Activated CD4-positive, alpha-beta memory T cell treated with anti-CD3 and anti-CD28 coated beads, Interleukin-2, amount 10 ng/mL, durations not matched to agents 7 days and 5 days (primary cell): ENCODE data around the gene MRI1. TPM values are rescaled to one million over a fixed set of nuclear protein-coding genes. Genes with fewer than 3 reads are reported as not detected.

ENCODE experiments used
- CTCF ChIA-PET: fragments of 350-600 bp; sonication (Branson Sonifier 250); formaldehyde crosslinking; loops from one replicate; lab custom pipeline; 2021; ENCODE audit warnings: antibody characterized with exemption, inconsistent platforms; lab: Charles Lee
- POLR2A ChIA-PET: fragments of 350-600 bp; sonication (Branson Sonifier 250); formaldehyde crosslinking; loops from one replicate; lab custom pipeline; 2021; ENCODE audit warnings: antibody characterized with exemption; lab: Charles Lee
- DNase-seq: peaks from one replicate; pipeline ENCODE4 v3.0.0-alpha.2; 2020
- H3K27ac Mint-ChIP-seq: one replicate; pipeline ENCODE4 v1.8.0; 2021; ENCODE audit warnings: mild to moderate bottlenecking, mixed read lengths
- H3K27me3 Mint-ChIP-seq: one replicate; pipeline ENCODE4 v1.8.0; 2021; ENCODE audit warnings: mixed read lengths
- H3K36me3 Mint-ChIP-seq: one replicate; pipeline ENCODE4 v1.8.0; 2021; ENCODE audit warnings: low read depth, mixed read lengths
- H3K4me1 Mint-ChIP-seq: one replicate; pipeline ENCODE4 v1.8.0; 2021; ENCODE audit warnings: mixed read lengths
- H3K4me3 Mint-ChIP-seq: one replicate; pipeline ENCODE4 v1.8.0; 2021; ENCODE audit warnings: mild to moderate bottlenecking, mixed read lengths
- H3K9me3 Mint-ChIP-seq: one replicate; pipeline ENCODE4 v1.8.0; 2021; ENCODE audit warnings: mixed read lengths
- total RNA-seq, 2 experiments: library from RNA; stranded (reverse); gene quantifications; one replicate each; pipeline ENCODE4 v1.2.3, GENCODE V29; 2021

MRI1 gene
- total RNA-seq, 2 experiments from 2014 or later: 22.4 to 22.7 TPM

- Mint-ChIP-seq H3K4me1 (peaks cover 2% of the 10 kb centered on the region), H3K27ac (no peak overlapping the region), H3K36me3 (peaks cover 9% of the 10 kb centered on the region), H3K27me3 (no peaks in the 10 kb centered on the region), H3K9me3 (no peaks in the 10 kb centered on the region), H3K4me3 (no peak overlapping the region)
- no peak for DNase-seq
- ChIA-PET CTCF (no interaction called here), POLR2A (interaction anchor here (0.7 to 1.2 kb wide), 2 partner anchors 9 to 19 kb away, joined by 3 to 4 read pairs; no protein-coding TSS in a partner anchor)
Measured at GRCh38 chr19:13817615-13818371, 53.5 kb downstream of the MRI1 start.

- ChIA-PET CTCF (interaction anchor here (3.1 kb wide), 1 partner anchor 44 kb away, joined by 8 read pairs; no protein-coding TSS in a partner anchor), POLR2A (interaction anchor here (2.1 kb wide), 1 partner anchor 28 kb away, joined by 6 read pairs; no protein-coding TSS in a partner anchor)
- Mint-ChIP-seq H3K27me3 (no peaks in the 10 kb centered on the region), H3K9me3 (no peaks in the 10 kb centered on the region), H3K4me1 (peaks cover 2% of the 10 kb centered on the region), H3K36me3 (peaks cover 5% of the 10 kb centered on the region), H3K27ac (no peak overlapping the region), H3K4me3 (no peak overlapping the region)
- no peak for DNase-seq
Measured at GRCh38 chr19:13819238-13819637, 54.9 kb downstream of the MRI1 start.

- no peaks in the 10 kb centered on the region for H3K27me3 Mint-ChIP-seq
- no peak overlapping the region for H3K4me3 Mint-ChIP-seq
- DNase-seq: no peak
- no peak overlapping the region for H3K27ac Mint-ChIP-seq
- peaks cover 10% of the 10 kb centered on the region for H3K36me3 Mint-ChIP-seq
- ChIA-PET CTCF (interaction anchor here (0.7 to 3.1 kb wide), 2 partner anchors 41 to 527 kb away, joined by 3 to 8 read pairs; no protein-coding TSS in a partner anchor), POLR2A (no interaction called here)
- no peaks in the 10 kb centered on the region for H3K9me3 Mint-ChIP-seq
- H3K4me1 Mint-ChIP-seq: peaks cover 3% of the 10 kb centered on the region
Measured at GRCh38 chr19:13821292-13821691, 57.0 kb downstream of the MRI1 start.

GRCh38 chr19:13823256-13823655, 58.9 kb downstream of the MRI1 start:
- Mint-ChIP-seq H3K4me1 (peaks cover 3% of the 10 kb centered on the region), H3K27me3 (no peaks in the 10 kb centered on the region), H3K9me3 (no peaks in the 10 kb centered on the region), H3K4me3 (no peak overlapping the region), H3K36me3 (peaks cover 16% of the 10 kb centered on the region), H3K27ac (peak overlapping the region; percentile 15)
- ChIA-PET POLR2A (no interaction called here), CTCF (no interaction called here)
- DNase-seq: no peak

Other genes starting within 250 kb of the MRI1 start
- 10 to 100 TPM; 79.4 to 83.7 TPM for gene C19orf53, start 9.9 kb downstream of the MRI1 start, total RNA-seq
- gene ZSWIM4, start 30.9 kb downstream of the MRI1 start, total RNA-seq: 10 to 100 TPM; 10.1 to 10.4 TPM
- under 1 TPM; 0.65 to 0.95 TPM for gene NANOS3, start 112.6 kb downstream of the MRI1 start, total RNA-seq
- 1 to 10 TPM; 3.8 to 4.4 TPM for gene BRME1, start 141.6 kb downstream of the MRI1 start, total RNA-seq
- gene CC2D1A, start 141.7 kb downstream of the MRI1 start, total RNA-seq: 10 to 100 TPM; 30.6 to 32.7 TPM
- under 1 TPM; 0.35 to 0.48 TPM for gene PODNL1, start 173.9 kb downstream of the MRI1 start, total RNA-seq
- gene DCAF15, start 188.0 kb downstream of the MRI1 start, total RNA-seq: 10 to 100 TPM; 76.2 to 78.4 TPM
- gene RFX1, start 241.8 kb downstream of the MRI1 start, total RNA-seq: 10 to 100 TPM; 16.8 to 18.6 TPM